Calu3 (cell line): Measurements from ENCODE around the gene BCAS3. TPM values are rescaled to one million over a fixed set of nuclear protein-coding genes. Genes with fewer than 3 reads are reported as not detected.

ENCODE experiments used
- BruUV-seq: library from RNA; stranded (reverse); fragments of 400-500 nt; replicated peaks from 2 replicates; lab custom pipeline; 2021; lab: Mats Ljungman, UMichigan
- CTCF ChIA-PET: fragments of 300-600 bp; sonication (Branson Sonifier 250); formaldehyde crosslinking; loops from one replicate; lab custom pipeline; 2022; ENCODE audit warnings: antibody characterized with exemption; lab: Charles Lee
- DNase-seq: peaks from one replicate; pipeline ENCODE4 v3.0.0; 2022
- H3K27ac Mint-ChIP-seq: one replicate; pipeline ENCODE4 v1.8.0; 2022; ENCODE audit warnings: mixed read lengths; ENCODE audit not compliant: unreplicated experiment
- H3K27me3 Mint-ChIP-seq: one replicate; pipeline ENCODE4 v1.8.0; 2022; ENCODE audit warnings: mixed read lengths; ENCODE audit not compliant: unreplicated experiment
- H3K36me3 Mint-ChIP-seq: one replicate; pipeline ENCODE4 v1.8.0; 2022; ENCODE audit warnings: mild to moderate bottlenecking, moderate library complexity, mixed read lengths; ENCODE audit not compliant: insufficient read depth, unreplicated experiment
- H3K4me1 Mint-ChIP-seq: one replicate; pipeline ENCODE4 v1.8.0; 2022; ENCODE audit warnings: mild to moderate bottlenecking, low read depth, mixed read lengths; ENCODE audit not compliant: unreplicated experiment
- H3K4me3 Mint-ChIP-seq: one replicate; pipeline ENCODE4 v1.8.0; 2022; ENCODE audit warnings: mild to moderate bottlenecking, low read depth, moderate library complexity, mixed read lengths; ENCODE audit not compliant: unreplicated experiment
- H3K9me3 Mint-ChIP-seq: one replicate; pipeline ENCODE4 v1.8.0; 2022; ENCODE audit warnings: low read depth, mixed read lengths; ENCODE audit not compliant: unreplicated experiment
- CTCF ChIP-seq: fragments of 200-600 bp; IDR thresholded peaks from one replicate; pipeline ENCODE4 v1.8.0; 2022; ENCODE audit warnings: antibody characterized with exemption; ENCODE audit not compliant: unreplicated experiment
- intact Hi-C: fragments of 100-400 bp; cut with micrococcal nuclease; formaldehyde crosslinking; loops from one replicate; pipeline ENCODE4 v1.10.0; 2022; ENCODE audit not compliant: unreplicated experiment
- total RNA-seq: library from RNA; stranded (reverse); gene quantifications from 2 replicates; pipeline ENCODE4 v1.2.3, GENCODE V29; 2022

Gene BCAS3
- total RNA-seq, 1 experiment from 2014 or later: 10.9 TPM

GRCh38 chr17:60773552-60773951, 95.9 kb downstream of the BCAS3 start:
- DNase-seq: no peak
- intact Hi-C loops: no loop called here
- no peaks in the 10 kb centered on the region for H3K36me3 Mint-ChIP-seq
- no peak overlapping the region for H3K27ac Mint-ChIP-seq
- H3K4me3 Mint-ChIP-seq: no peak overlapping the region
- BruUV-seq: no TSS peak
- H3K27me3 Mint-ChIP-seq: no peaks in the 10 kb centered on the region
- H3K9me3 Mint-ChIP-seq: no peaks in the 10 kb centered on the region
- CTCF ChIA-PET: no interaction called here
- no peak for TF ChIP-seq CTCF
- no peaks in the 10 kb centered on the region for H3K4me1 Mint-ChIP-seq

- H3K27me3 Mint-ChIP-seq: no peaks in the 10 kb centered on the region
- H3K4me3 Mint-ChIP-seq: no peak overlapping the region
- H3K9me3 Mint-ChIP-seq: no peaks in the 10 kb centered on the region
- intact Hi-C loops: no loop called here
- TF ChIP-seq CTCF: no peak
- DNase-seq: no peak
- BruUV-seq: no TSS peak
- CTCF ChIA-PET: no interaction called here
- H3K36me3 Mint-ChIP-seq: no peaks in the 10 kb centered on the region
- H3K4me1 Mint-ChIP-seq: no peaks in the 10 kb centered on the region
- H3K27ac Mint-ChIP-seq: no peak overlapping the region
Observed at GRCh38 chr17:60781880-60782412, 104.3 kb downstream of the BCAS3 start.

GRCh38 chr17:60782742-60783141, 105.1 kb downstream of the BCAS3 start:
- H3K4me1 Mint-ChIP-seq: peaks cover 6% of the 10 kb centered on the region
- no peak for TF ChIP-seq CTCF
- intact Hi-C loops: no loop called here
- no peak overlapping the region for H3K27ac Mint-ChIP-seq
- H3K4me3 Mint-ChIP-seq: no peak overlapping the region
- H3K9me3 Mint-ChIP-seq: no peaks in the 10 kb centered on the region
- CTCF ChIA-PET: no interaction called here
- no peaks in the 10 kb centered on the region for H3K36me3 Mint-ChIP-seq
- H3K27me3 Mint-ChIP-seq: no peaks in the 10 kb centered on the region
- no TSS peak for BruUV-seq
- DNase-seq: no peak

- BruUV-seq: no TSS peak
- Mint-ChIP-seq H3K36me3 (no peaks in the 10 kb centered on the region), H3K27me3 (no peaks in the 10 kb centered on the region), H3K9me3 (no peaks in the 10 kb centered on the region), H3K27ac (peak overlapping the region; percentile 81), H3K4me3 (no peak overlapping the region), H3K4me1 (peaks cover 17% of the 10 kb centered on the region)
- CTCF ChIA-PET: no interaction called here
- no peak for TF ChIP-seq CTCF
- DNase-seq: no peak
- intact Hi-C loops: no loop called here
Observed at GRCh38 chr17:60790205-60790604, 112.6 kb downstream of the BCAS3 start.
